Measurements from ENCODE around the gene THEMIS2. TPM values are rescaled to one million over a fixed set of nuclear protein-coding genes. Genes with fewer than 3 reads are reported as not detected.

The THEMIS2 gene
- total and polyA plus RNA-seq, 10 donors: 82.4 to 433 (median 239) TPM

DNA sequence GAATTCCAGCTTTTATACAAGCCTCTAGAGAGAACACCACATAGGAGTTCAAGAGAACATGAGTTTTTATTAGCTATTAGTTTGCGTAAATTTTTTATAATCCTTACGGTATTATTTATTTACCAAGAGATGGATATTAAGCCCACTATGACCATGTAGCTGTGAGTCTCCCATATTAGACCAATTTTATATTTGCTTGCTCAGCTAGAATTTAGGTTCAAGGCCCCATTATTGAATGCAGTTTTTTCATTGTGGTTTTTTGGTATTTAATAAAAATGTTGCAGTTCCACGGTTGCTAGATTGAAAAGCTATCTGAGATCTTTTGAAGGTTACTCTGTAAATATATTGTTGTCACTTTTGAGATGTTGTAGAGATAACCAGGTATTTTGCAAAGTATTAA is 38.9 kb upstream of the THEMIS2 start:
- WGBS, 5 donors: 88 to 96% (median 93%) methylated on average over 3 of the region's 3 CpGs
- Histone ChIP-seq H3K4me3 (no peak overlapping the region), H3K4me1 (peaks cover 18 to 67% (median 37%) of the 10 kb centered on the region in 6 donors), H3K9me3 (no peaks in the 10 kb centered on the region), H3K27ac (no peak overlapping the region), H3K27me3 (replicated peaks in 1 of 7) (no peaks in the 10 kb centered on the region), H3K36me3 (peaks cover 0 to 60% (median 36%) of the 10 kb centered on the region in 6 donors)
- intact Hi-C loops (cut with DNase I; ENCODE audit: low total_unique reads): no loop called here
- no peak for DNase-seq
- no peak for TF ChIP-seq POLR2A (IDR thresholded peaks at IDR 0.05)
- no peak for TF ChIP-seq POLR2AphosphoS5 (IDR thresholded peaks at IDR 0.05)
- TF ChIP-seq, protein P1, sequence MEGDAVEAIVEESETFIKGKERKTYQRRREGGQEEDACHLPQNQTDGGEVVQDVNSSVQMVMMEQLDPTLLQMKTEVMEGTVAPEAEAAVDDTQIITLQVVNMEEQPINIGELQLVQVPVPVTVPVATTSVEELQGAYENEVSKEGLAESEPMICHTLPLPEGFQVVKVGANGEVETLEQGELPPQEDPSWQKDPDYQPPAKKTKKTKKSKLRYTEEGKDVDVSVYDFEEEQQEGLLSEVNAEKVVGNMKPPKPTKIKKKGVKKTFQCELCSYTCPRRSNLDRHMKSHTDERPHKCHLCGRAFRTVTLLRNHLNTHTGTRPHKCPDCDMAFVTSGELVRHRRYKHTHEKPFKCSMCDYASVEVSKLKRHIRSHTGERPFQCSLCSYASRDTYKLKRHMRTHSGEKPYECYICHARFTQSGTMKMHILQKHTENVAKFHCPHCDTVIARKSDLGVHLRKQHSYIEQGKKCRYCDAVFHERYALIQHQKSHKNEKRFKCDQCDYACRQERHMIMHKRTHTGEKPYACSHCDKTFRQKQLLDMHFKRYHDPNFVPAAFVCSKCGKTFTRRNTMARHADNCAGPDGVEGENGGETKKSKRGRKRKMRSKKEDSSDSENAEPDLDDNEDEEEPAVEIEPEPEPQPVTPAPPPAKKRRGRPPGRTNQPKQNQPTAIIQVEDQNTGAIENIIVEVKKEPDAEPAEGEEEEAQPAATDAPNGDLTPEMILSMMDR (IDR thresholded peaks at IDR 0.05 in 8 of 11, conservative IDR thresholded peaks at IDR 0.05 in 3 of 11): no peak

- peaks cover 0 to 75% (median 46%) of the 10 kb centered on the region in 6 donors for H3K36me3 ChIP-seq
- intact Hi-C loops (cut with DNase I; ENCODE audit: low total_unique reads): no loop called here
- no peak for TF ChIP-seq POLR2AphosphoS5 (IDR thresholded peaks at IDR 0.05)
- TF ChIP-seq POLR2A (IDR thresholded peaks at IDR 0.05): no peak
- TF ChIP-seq, protein P1 (IDR thresholded peaks at IDR 0.05 in 8 of 11, conservative IDR thresholded peaks at IDR 0.05 in 3 of 11): no peak
- no peak for DNase-seq
- H3K4me1 ChIP-seq: peaks cover 13 to 62% (median 34%) of the 10 kb centered on the region in 6 donors
- H3K27me3 ChIP-seq (replicated peaks in 1 of 7): no peaks in the 10 kb centered on the region
- no peaks in the 10 kb centered on the region for H3K9me3 ChIP-seq
- H3K4me3 ChIP-seq: no peak overlapping the region
- H3K27ac ChIP-seq: no peak overlapping the region
Measured at GRCh38 chr1:27835046-27835445, 37.3 kb upstream of the THEMIS2 start.

GRCh38 chr1:27835501-27835900 is 36.8 kb upstream of the THEMIS2 start:
- intact Hi-C loops (cut with DNase I; ENCODE audit: low total_unique reads): no loop called here
- Histone ChIP-seq H3K9me3 (no peaks in the 10 kb centered on the region), H3K4me1 (peaks cover 12 to 61% (median 34%) of the 10 kb centered on the region in 6 donors), H3K27ac (no peak overlapping the region), H3K27me3 (replicated peaks in 1 of 7) (no peaks in the 10 kb centered on the region), H3K4me3 (no peak overlapping the region), H3K36me3 (peaks cover 0 to 80% (median 51%) of the 10 kb centered on the region in 6 donors)
- 94 to 100% (median 96%) methylated on average over 1 of the region's 1 CpG for WGBS, 5 donors
- no peak for DNase-seq
- TF ChIP-seq POLR2AphosphoS5 (IDR thresholded peaks at IDR 0.05) (no peak), POLR2A (IDR thresholded peaks at IDR 0.05) (no peak)
- TF ChIP-seq, protein P1 (IDR thresholded peaks at IDR 0.05 in 8 of 11, conservative IDR thresholded peaks at IDR 0.05 in 3 of 11): no peak

DNA sequence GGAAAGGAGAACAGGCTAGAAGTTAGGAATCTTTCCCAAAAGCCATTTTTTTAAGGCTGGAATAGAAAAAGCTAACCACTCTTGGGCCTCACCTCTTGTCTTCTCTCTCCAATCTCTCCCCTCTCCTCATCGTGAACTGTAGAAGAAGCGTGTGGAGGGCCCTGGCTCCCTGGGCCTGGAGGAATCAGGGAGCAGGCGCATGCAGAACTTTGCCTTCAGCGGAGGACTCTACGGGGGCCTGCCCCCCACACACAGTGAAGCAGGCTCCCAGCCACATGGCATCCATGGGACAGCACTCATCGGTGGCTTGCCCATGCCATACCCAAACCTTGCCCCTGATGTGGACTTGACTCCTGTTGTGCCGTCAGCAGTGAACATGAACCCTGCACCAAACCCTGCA is 22.4 kb upstream of the THEMIS2 start:
- no peak for DNase-seq
- TF ChIP-seq, protein P1 (IDR thresholded peaks at IDR 0.05 in 8 of 11, conservative IDR thresholded peaks at IDR 0.05 in 3 of 11): no peak
- no peak for TF ChIP-seq POLR2A (IDR thresholded peaks at IDR 0.05)
- no peak for TF ChIP-seq POLR2AphosphoS5 (IDR thresholded peaks at IDR 0.05)
- Histone ChIP-seq H3K36me3 (peaks cover 6 to 78% (median 68%) of the 10 kb centered on the region in 6 donors), H3K4me1 (no peaks in the 10 kb centered on the region), H3K27me3 (replicated peaks in 1 of 7) (no peaks in the 10 kb centered on the region), H3K4me3 (no peak overlapping the region), H3K9me3 (no peaks in the 10 kb centered on the region), H3K27ac (no peak overlapping the region)
- intact Hi-C loops (cut with DNase I; ENCODE audit: low total_unique reads): loop anchor here (10.0 kb wide), 1 partner anchor 355 kb away; no protein-coding TSS in a partner anchor
- 96 to 99% (median 97%) methylated on average over 7 of the region's 7 CpGs for WGBS, 5 donors

Measured in spleen (tissue), 11 donors.